OCI-LY1 (cell line): Measurements from ENCODE around the gene RGS14.

Experiments
- CTCF ChIP-seq: fragments of 200-600 bp; sonication (generic), shearing (Covaris generic); IDR thresholded peaks from 2 replicates; pipeline ENCODE4 v1.5.1; 2017; ENCODE audit warnings: mild to moderate bottlenecking, antibody characterized with exemption, low read length, moderate library complexity, mixed read lengths
- EZH2 ChIP-seq: fragments of 200-600 bp; sonication (generic), shearing (Covaris generic); IDR thresholded peaks from 2 replicates; pipeline ENCODE4 v1.8.0; 2017; ENCODE audit warnings: borderline replicate concordance, mixed run types, mild to moderate bottlenecking, antibody characterized with exemption, low read length, moderate library complexity, mixed read lengths

GRCh38 chr5:177328545-177329231, 29.0 kb upstream of the RGS14 start:
- TF ChIP-seq EZH2, result no peak
- TF ChIP-seq CTCF, result no peak
